ENCODE results near the gene TMC1.

Gene TMC1

DNA sequence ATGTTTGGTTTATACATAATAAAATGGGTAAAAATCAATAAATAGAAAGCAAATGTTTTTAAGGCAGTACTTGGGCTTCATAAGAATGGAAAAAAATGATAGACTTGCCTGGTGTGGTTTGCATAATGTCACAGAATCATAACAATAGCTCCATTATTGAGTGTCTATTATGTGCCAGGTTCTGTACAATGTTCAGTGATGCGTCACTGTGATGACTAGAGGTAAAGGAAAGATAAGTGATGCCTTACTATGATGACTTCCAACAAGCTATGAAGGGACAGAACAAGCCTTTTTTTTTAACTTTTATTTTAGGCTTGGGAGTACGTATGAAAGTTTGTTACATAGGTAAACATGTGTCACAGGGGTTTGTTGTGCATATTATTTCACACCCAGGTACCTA lies 128.8 kb downstream of the TMC1 start:
- no peak for DNase-seq
- Histone ChIP-seq H3K23ac (ENCODE audit: low read length in 2 of 2) (no peak overlapping the region), H3K4ac (ENCODE audit: low read depth in 1 of 2, low read length in 2 of 2) (no peak overlapping the region), H2BK5ac (ENCODE audit: low read depth, low read length, poor library complexity, severe bottlenecking) (no peak overlapping the region), H4K8ac (ENCODE audit: low read length) (no peak overlapping the region), H3K27me3 (ENCODE audit: control insufficient read depth in 1 of 2, insufficient read depth in 1 of 2, low read length in 2 of 2) (peaks cover 5 to 10% of the 10 kb centered on the region in 2 experiments), H4K91ac (ENCODE audit: low read length) (no peak overlapping the region), H3K4me3 (ENCODE audit: insufficient read depth in 1 of 2, low read depth in 1 of 2, low read length in 2 of 2) (no peak overlapping the region), H3K14ac (ENCODE audit: low read length in 2 of 2) (no peak overlapping the region), H3K9me3 (ENCODE audit: control insufficient read depth, low read length) (no peaks in the 10 kb centered on the region), H2BK15ac (ENCODE audit: low read depth, poor library complexity, severe bottlenecking) (no peak overlapping the region), H2BK120ac (ENCODE audit: low read depth, low read length) (no peak overlapping the region), H3K79me1 (replicated peaks; ENCODE audit: low read length, poor library complexity, severe bottlenecking) (no peaks in the 10 kb centered on the region), H3K9ac (ENCODE audit: low read length) (no peak overlapping the region), H3K18ac (ENCODE audit: low read depth in 1 of 2, low read length in 2 of 2) (no peak overlapping the region), H3K36me3 (ENCODE audit: control insufficient read depth in 1 of 2, insufficient read depth in 2 of 2, low read depth in 1 of 2, low read length in 2 of 2) (no peaks in the 10 kb centered on the region), H3K4me2 (ENCODE audit: low read length, poor library complexity, severe bottlenecking) (no peak overlapping the region), H2AFZ (ENCODE audit: low read depth, low read length) (no peak overlapping the region), H3K4me1 (ENCODE audit: control insufficient read depth, insufficient read depth, low read depth, low read length) (no peaks in the 10 kb centered on the region), H3K27ac (ENCODE audit: low read length, poor library complexity, severe bottlenecking) (no peak overlapping the region), H2BK12ac (ENCODE audit: low read length in 2 of 2) (no peak overlapping the region), H2AK5ac (ENCODE audit: low read length, severe bottlenecking) (no peak overlapping the region)
- 100% methylated on average over 1 of the region's 2 CpGs for WGBS

GRCh38 chr9:72656021-72656420 lies 134.6 kb downstream of the TMC1 start:
- 93% methylated on average over 10 of the region's 12 CpGs for WGBS
- no peak overlapping the region for H3K4ac ChIP-seq (ENCODE audit: low read depth in 1 of 2, low read length in 2 of 2)
- no peak overlapping the region for H4K91ac ChIP-seq (ENCODE audit: low read length)
- no peak overlapping the region for H4K8ac ChIP-seq (ENCODE audit: low read length)
- H3K79me1 ChIP-seq (replicated peaks; ENCODE audit: low read length, poor library complexity, severe bottlenecking): no peaks in the 10 kb centered on the region
- H3K4me2 ChIP-seq (ENCODE audit: low read length, poor library complexity, severe bottlenecking): no peak overlapping the region
- DNase-seq: no peak
- no peak overlapping the region for H3K27ac ChIP-seq (ENCODE audit: low read length, poor library complexity, severe bottlenecking)
- H2AK5ac ChIP-seq (ENCODE audit: low read length, severe bottlenecking): no peak overlapping the region
- no peaks in the 10 kb centered on the region for H3K4me1 ChIP-seq (ENCODE audit: control insufficient read depth, insufficient read depth, low read depth, low read length)
- no peak overlapping the region for H2BK15ac ChIP-seq (ENCODE audit: low read depth, poor library complexity, severe bottlenecking)
- H2BK12ac ChIP-seq (ENCODE audit: low read length in 2 of 2): no peak overlapping the region
- peaks cover 0 to 8% of the 10 kb centered on the region in 2 experiments for H3K27me3 ChIP-seq (ENCODE audit: control insufficient read depth in 1 of 2, insufficient read depth in 1 of 2, low read length in 2 of 2)
- H3K9ac ChIP-seq (ENCODE audit: low read length): no peak overlapping the region
- no peak overlapping the region for H2AFZ ChIP-seq (ENCODE audit: low read depth, low read length)
- no peak overlapping the region for H3K4me3 ChIP-seq (ENCODE audit: insufficient read depth in 1 of 2, low read depth in 1 of 2, low read length in 2 of 2)
- H3K18ac ChIP-seq (ENCODE audit: low read depth in 1 of 2, low read length in 2 of 2): no peak overlapping the region
- H3K36me3 ChIP-seq (ENCODE audit: control insufficient read depth in 1 of 2, insufficient read depth in 2 of 2, low read depth in 1 of 2, low read length in 2 of 2): no peaks in the 10 kb centered on the region
- H3K14ac ChIP-seq (ENCODE audit: low read length in 2 of 2): no peak overlapping the region
- no peak overlapping the region for H3K23ac ChIP-seq (ENCODE audit: low read length in 2 of 2)
- no peak overlapping the region for H2BK120ac ChIP-seq (ENCODE audit: low read depth, low read length)
- H3K9me3 ChIP-seq (ENCODE audit: control insufficient read depth, low read length): no peaks in the 10 kb centered on the region
- no peak overlapping the region for H2BK5ac ChIP-seq (ENCODE audit: low read depth, low read length, poor library complexity, severe bottlenecking)

DNA sequence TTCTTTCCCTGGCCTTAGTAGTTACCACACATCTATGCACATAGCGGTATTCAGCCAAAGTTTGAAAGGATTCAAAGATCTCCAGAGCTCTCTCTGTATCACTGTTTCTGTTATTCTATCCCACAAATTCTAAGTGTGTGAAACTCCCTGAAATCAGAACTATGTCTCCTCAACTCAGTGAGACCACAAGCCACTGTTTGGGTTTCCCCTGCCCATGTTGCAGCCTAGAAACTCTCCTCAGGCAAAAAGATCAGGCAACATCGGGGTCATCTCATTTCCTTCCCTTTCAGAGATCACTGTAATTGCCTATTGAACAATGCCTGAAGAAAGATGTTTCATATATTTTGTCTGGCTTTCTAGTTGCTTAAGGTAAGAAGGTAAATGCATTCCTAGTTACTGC lies 135.6 kb downstream of the TMC1 start:
- no peak overlapping the region for H3K9ac ChIP-seq (ENCODE audit: low read length)
- no peak overlapping the region for H2AK5ac ChIP-seq (ENCODE audit: low read length, severe bottlenecking)
- no peak overlapping the region for H2AFZ ChIP-seq (ENCODE audit: low read depth, low read length)
- no peaks in the 10 kb centered on the region for H3K79me1 ChIP-seq (replicated peaks; ENCODE audit: low read length, poor library complexity, severe bottlenecking)
- H3K23ac ChIP-seq (ENCODE audit: low read length in 2 of 2): no peak overlapping the region
- DNase-seq: no peak
- no peak overlapping the region for H3K4me2 ChIP-seq (ENCODE audit: low read length, poor library complexity, severe bottlenecking)
- no peak overlapping the region for H3K14ac ChIP-seq (ENCODE audit: low read length in 2 of 2)
- H4K91ac ChIP-seq (ENCODE audit: low read length): no peak overlapping the region
- no peaks in the 10 kb centered on the region for H3K9me3 ChIP-seq (ENCODE audit: control insufficient read depth, low read length)
- H2BK5ac ChIP-seq (ENCODE audit: low read depth, low read length, poor library complexity, severe bottlenecking): no peak overlapping the region
- 88% methylated on average over 1 of the region's 2 CpGs for WGBS
- no peak overlapping the region for H3K4me3 ChIP-seq (ENCODE audit: insufficient read depth in 1 of 2, low read depth in 1 of 2, low read length in 2 of 2)
- H3K4ac ChIP-seq (ENCODE audit: low read depth in 1 of 2, low read length in 2 of 2): no peak overlapping the region
- H2BK15ac ChIP-seq (ENCODE audit: low read depth, poor library complexity, severe bottlenecking): no peak overlapping the region
- H4K8ac ChIP-seq (ENCODE audit: low read length): no peak overlapping the region
- H3K36me3 ChIP-seq (ENCODE audit: control insufficient read depth in 1 of 2, insufficient read depth in 2 of 2, low read depth in 1 of 2, low read length in 2 of 2): no peaks in the 10 kb centered on the region
- no peak overlapping the region for H3K27ac ChIP-seq (ENCODE audit: low read length, poor library complexity, severe bottlenecking)
- no peak overlapping the region for H2BK120ac ChIP-seq (ENCODE audit: low read depth, low read length)
- H3K4me1 ChIP-seq (ENCODE audit: control insufficient read depth, insufficient read depth, low read depth, low read length): no peaks in the 10 kb centered on the region
- H2BK12ac ChIP-seq (ENCODE audit: low read length in 2 of 2): no peak overlapping the region
- H3K18ac ChIP-seq (ENCODE audit: low read depth in 1 of 2, low read length in 2 of 2): no peak overlapping the region
- peaks cover 0 to 8% of the 10 kb centered on the region in 2 experiments for H3K27me3 ChIP-seq (ENCODE audit: control insufficient read depth in 1 of 2, insufficient read depth in 1 of 2, low read length in 2 of 2)

DNA sequence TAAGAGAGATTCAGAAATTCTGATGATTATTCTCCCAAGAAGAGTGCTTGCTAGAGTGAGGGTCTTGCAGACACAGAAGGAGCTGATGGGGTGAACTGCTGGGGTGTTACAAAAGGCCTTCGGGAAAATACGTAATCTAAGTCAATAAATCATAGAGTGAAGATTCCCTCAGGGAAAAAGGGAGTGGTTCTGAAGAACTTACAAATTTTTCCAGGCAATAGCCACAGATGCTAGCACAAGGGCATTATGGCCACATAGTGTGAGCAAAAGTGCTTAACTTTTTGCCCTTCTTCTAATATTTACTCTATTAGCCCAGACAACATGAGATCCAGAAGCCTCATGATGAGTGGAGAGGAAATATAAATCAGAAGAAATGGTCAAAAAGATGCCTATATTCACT lies 137.3 kb downstream of the TMC1 start:
- Histone ChIP-seq H4K8ac (ENCODE audit: low read length) (no peak overlapping the region), H3K27me3 (ENCODE audit: control insufficient read depth in 1 of 2, insufficient read depth in 1 of 2, low read length in 2 of 2) (peaks cover 0 to 4% of the 10 kb centered on the region in 2 experiments), H3K79me1 (replicated peaks; ENCODE audit: low read length, poor library complexity, severe bottlenecking) (no peaks in the 10 kb centered on the region), H2BK15ac (ENCODE audit: low read depth, poor library complexity, severe bottlenecking) (no peak overlapping the region), H3K9me3 (ENCODE audit: control insufficient read depth, low read length) (no peaks in the 10 kb centered on the region), H3K27ac (ENCODE audit: low read length, poor library complexity, severe bottlenecking) (no peak overlapping the region), H3K18ac (ENCODE audit: low read depth in 1 of 2, low read length in 2 of 2) (no peak overlapping the region), H3K4me3 (ENCODE audit: insufficient read depth in 1 of 2, low read depth in 1 of 2, low read length in 2 of 2) (no peak overlapping the region), H3K9ac (ENCODE audit: low read length) (no peak overlapping the region), H2BK120ac (ENCODE audit: low read depth, low read length) (no peak overlapping the region), H3K23ac (ENCODE audit: low read length in 2 of 2) (no peak overlapping the region), H3K14ac (ENCODE audit: low read length in 2 of 2) (no peak overlapping the region), H3K4me2 (ENCODE audit: low read length, poor library complexity, severe bottlenecking) (no peak overlapping the region), H2BK12ac (ENCODE audit: low read length in 2 of 2) (no peak overlapping the region), H4K91ac (ENCODE audit: low read length) (no peak overlapping the region), H2AFZ (ENCODE audit: low read depth, low read length) (no peak overlapping the region), H3K36me3 (ENCODE audit: control insufficient read depth in 1 of 2, insufficient read depth in 2 of 2, low read depth in 1 of 2, low read length in 2 of 2) (no peaks in the 10 kb centered on the region), H3K4ac (ENCODE audit: low read depth in 1 of 2, low read length in 2 of 2) (no peak overlapping the region), H2BK5ac (ENCODE audit: low read depth, low read length, poor library complexity, severe bottlenecking) (no peak overlapping the region), H3K4me1 (ENCODE audit: control insufficient read depth, insufficient read depth, low read depth, low read length) (no peaks in the 10 kb centered on the region), H2AK5ac (ENCODE audit: low read length, severe bottlenecking) (no peak overlapping the region)
- no peak for DNase-seq
- 89% methylated on average over 2 of the region's 2 CpGs for WGBS

All from mesenchymal stem cell (in vitro differentiated cells and primary cell).